Measurements from ENCODE around the gene ZNF445.

GRCh38 chr3:44429459-44429858 lies 48.0 kb downstream of the ZNF445 start:
- TF ChIP-seq ZFP30 (CRISPR knock-in tag; IDR thresholded peaks at IDR 0.05) (no peak), CSRNP3 (CRISPR knock-in tag; IDR thresholded peaks at IDR 0.05) (no peak), ZNF8 (CRISPR knock-in tag; IDR thresholded peaks at IDR 0.05) (no peak), ARNTL (CRISPR knock-in tag; IDR thresholded peaks at IDR 0.05; ENCODE audit: borderline replicate concordance, low read depth) (no peak), ZFP3 (CRISPR knock-in tag; IDR thresholded peaks at IDR 0.05) (no peak), TCF4 (CRISPR knock-in tag; IDR thresholded peaks at IDR 0.05; ENCODE audit: borderline replicate concordance) (no peak), PATZ1 (CRISPR knock-in tag; IDR thresholded peaks at IDR 0.05; ENCODE audit: borderline replicate concordance) (no peak), ZNF70 (CRISPR knock-in tag; IDR thresholded peaks at IDR 0.05) (no peak)
- TF ChIP-seq, protein P1, sequence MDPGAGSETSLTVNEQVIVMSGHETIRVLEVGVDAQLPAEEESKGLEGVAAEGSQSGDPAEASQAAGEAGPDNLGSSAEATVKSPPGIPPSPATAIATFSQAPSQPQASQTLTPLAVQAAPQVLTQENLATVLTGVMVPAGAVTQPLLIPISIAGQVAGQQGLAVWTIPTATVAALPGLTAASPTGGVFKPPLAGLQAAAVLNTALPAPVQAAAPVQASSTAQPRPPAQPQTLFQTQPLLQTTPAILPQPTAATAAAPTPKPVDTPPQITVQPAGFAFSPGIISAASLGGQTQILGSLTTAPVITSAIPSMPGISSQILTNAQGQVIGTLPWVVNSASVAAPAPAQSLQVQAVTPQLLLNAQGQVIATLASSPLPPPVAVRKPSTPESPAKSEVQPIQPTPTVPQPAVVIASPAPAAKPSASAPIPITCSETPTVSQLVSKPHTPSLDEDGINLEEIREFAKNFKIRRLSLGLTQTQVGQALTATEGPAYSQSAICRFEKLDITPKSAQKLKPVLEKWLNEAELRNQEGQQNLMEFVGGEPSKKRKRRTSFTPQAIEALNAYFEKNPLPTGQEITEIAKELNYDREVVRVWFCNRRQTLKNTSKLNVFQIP (CRISPR knock-in tag; IDR thresholded peaks at IDR 0.05; ENCODE audit: borderline replicate concordance, low read depth) = no peak
